HG03469 (cell line): ENCODE measurements around the gene SNN.

Experiments
- ATAC-seq: cut with Tn5 transposase; IDR thresholded peaks from one replicate; pipeline ENCODE4 v1.9.1; 2021; ENCODE audit warnings: mild to moderate bottlenecking, moderate library complexity, moderate number of reproducible peaks; ENCODE audit not compliant: unreplicated experiment

The SNN gene

GRCh38 chr16:11635113-11635652 is 33.1 kb upstream of the SNN start:
- ATAC-seq = no peak

GRCh38 chr16:11635679-11636171 is 32.5 kb upstream of the SNN start:
- no peak for ATAC-seq

GRCh38 chr16:11636172-11636721 is 32.0 kb upstream of the SNN start:
- ATAC-seq = no peak

GRCh38 chr16:11637320-11637719 is 30.9 kb upstream of the SNN start:
- no peak for ATAC-seq

- ATAC-seq = no peak
Observed at GRCh38 chr16:11638140-11638539, 30.1 kb upstream of the SNN start.

- ATAC-seq = no peak
Observed at GRCh38 chr16:11639008-11639562, 29.2 kb upstream of the SNN start.

- ATAC-seq = no peak
Observed at GRCh38 chr16:11639925-11640899, 28.0 kb upstream of the SNN start.

- ATAC-seq = no peak
Observed at GRCh38 chr16:11640987-11641817, 27.1 kb upstream of the SNN start.

- no peak for ATAC-seq
Observed at GRCh38 chr16:11642765-11643116, 25.5 kb upstream of the SNN start.

GRCh38 chr16:11649276-11649675 is 19.0 kb upstream of the SNN start:
- no peak for ATAC-seq

GRCh38 chr16:11650641-11651591 is 17.3 kb upstream of the SNN start:
- ATAC-seq = no peak

GRCh38 chr16:11651796-11652195 is 16.5 kb upstream of the SNN start:
- ATAC-seq = no peak

- no peak for ATAC-seq
Observed at GRCh38 chr16:11655655-11656054, 12.6 kb upstream of the SNN start.

- ATAC-seq = no peak
Observed at GRCh38 chr16:11657556-11657955, 10.7 kb upstream of the SNN start.

- no peak for ATAC-seq
Observed at GRCh38 chr16:11658896-11659708, 9.2 kb upstream of the SNN start.

- no peak for ATAC-seq
Observed at GRCh38 chr16:11660565-11660964, 7.7 kb upstream of the SNN start.

- ATAC-seq = no peak
Observed at GRCh38 chr16:11662582-11662981, 5.7 kb upstream of the SNN start.

GRCh38 chr16:11665071-11665491 is 3.2 kb upstream of the SNN start:
- no peak for ATAC-seq
